ENCODE results near the gene DMTF1.
"Not testable (repeated sequence)": the region's sequence is repeated elsewhere in the genome, so short reads cannot be mapped to it uniquely, and the experiment has no call there.

DMTF1 gene

GRCh38 chr7:87226495-87226894 lies 74.2 kb downstream of the DMTF1 start:
- Histone ChIP-seq H3K27me3 (peaks cover 60% of the 10 kb centered on the region), H3K4me3 (ENCODE audit: low read depth in 1 of 2, low read length in 1 of 2) (no peak overlapping the region), H3K4me1 (ENCODE audit: control insufficient read depth in 1 of 2, insufficient read depth in 1 of 2, low read depth in 1 of 2, low read length in 1 of 2) (no peaks in the 10 kb centered on the region), H3K36me3 (no peaks in the 10 kb centered on the region), H3K27ac (no peak overlapping the region), H3K9me3 (no peaks in the 10 kb centered on the region)
- TF ChIP-seq, protein P1, sequence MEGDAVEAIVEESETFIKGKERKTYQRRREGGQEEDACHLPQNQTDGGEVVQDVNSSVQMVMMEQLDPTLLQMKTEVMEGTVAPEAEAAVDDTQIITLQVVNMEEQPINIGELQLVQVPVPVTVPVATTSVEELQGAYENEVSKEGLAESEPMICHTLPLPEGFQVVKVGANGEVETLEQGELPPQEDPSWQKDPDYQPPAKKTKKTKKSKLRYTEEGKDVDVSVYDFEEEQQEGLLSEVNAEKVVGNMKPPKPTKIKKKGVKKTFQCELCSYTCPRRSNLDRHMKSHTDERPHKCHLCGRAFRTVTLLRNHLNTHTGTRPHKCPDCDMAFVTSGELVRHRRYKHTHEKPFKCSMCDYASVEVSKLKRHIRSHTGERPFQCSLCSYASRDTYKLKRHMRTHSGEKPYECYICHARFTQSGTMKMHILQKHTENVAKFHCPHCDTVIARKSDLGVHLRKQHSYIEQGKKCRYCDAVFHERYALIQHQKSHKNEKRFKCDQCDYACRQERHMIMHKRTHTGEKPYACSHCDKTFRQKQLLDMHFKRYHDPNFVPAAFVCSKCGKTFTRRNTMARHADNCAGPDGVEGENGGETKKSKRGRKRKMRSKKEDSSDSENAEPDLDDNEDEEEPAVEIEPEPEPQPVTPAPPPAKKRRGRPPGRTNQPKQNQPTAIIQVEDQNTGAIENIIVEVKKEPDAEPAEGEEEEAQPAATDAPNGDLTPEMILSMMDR (IDR thresholded peaks at IDR 0.05) = no peak

DNA sequence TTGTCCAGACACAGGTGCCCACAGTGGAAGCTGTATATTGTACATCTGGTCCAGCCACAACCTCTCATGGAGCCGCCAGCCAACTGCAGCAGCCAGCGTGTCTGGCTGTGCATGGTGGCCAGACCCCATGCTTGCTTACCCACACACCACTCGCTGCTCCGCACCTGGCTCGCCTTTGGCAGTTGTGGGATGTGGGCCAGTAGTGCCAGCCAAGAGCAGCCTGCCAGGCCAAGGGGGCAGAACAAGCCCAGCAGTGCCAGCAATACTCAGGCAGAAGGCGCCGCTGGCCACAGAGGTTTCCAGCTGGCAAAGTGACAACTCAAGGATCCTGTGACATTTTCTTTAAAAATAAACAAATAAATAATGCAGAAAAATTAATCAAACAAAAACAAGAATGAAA lies 79.0 kb downstream of the DMTF1 start:
- Histone ChIP-seq H3K27ac (no peak overlapping the region), H3K27me3 (peaks cover 18% of the 10 kb centered on the region), H3K36me3 (no peaks in the 10 kb centered on the region), H3K9me3 (no peaks in the 10 kb centered on the region), H3K4me3 (ENCODE audit: low read depth in 1 of 2, low read length in 1 of 2) (no peak overlapping the region), H3K4me1 (ENCODE audit: control insufficient read depth in 1 of 2, insufficient read depth in 1 of 2, low read depth in 1 of 2, low read length in 1 of 2) (no peaks in the 10 kb centered on the region)
- TF ChIP-seq, protein P1 (IDR thresholded peaks at IDR 0.05) = no peak

DNA sequence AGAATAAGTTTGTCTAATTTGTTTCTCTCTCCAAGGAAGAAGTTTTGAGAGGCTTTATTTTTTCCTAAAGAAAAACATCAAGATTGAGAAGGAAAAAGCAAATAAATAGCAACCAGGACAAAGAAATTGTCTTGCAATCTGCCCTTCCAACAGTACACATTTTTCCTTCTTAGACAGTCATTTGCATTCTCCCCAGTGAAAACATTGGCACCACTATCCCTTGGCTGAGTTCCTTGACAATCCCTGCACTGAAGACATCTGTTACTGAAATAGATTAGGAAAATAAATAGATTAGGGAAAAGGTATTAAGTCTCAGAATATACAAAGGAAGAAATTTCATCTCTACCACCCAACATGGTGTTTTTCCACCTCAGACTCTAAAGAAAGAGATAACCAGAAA lies 79.5 kb downstream of the DMTF1 start:
- no peaks in the 10 kb centered on the region for H3K4me1 ChIP-seq (ENCODE audit: control insufficient read depth in 1 of 2, insufficient read depth in 1 of 2, low read depth in 1 of 2, low read length in 1 of 2)
- H3K27ac ChIP-seq = no peak overlapping the region
- no peak overlapping the region for H3K4me3 ChIP-seq (ENCODE audit: low read depth in 1 of 2, low read length in 1 of 2)
- peaks cover 13% of the 10 kb centered on the region for H3K27me3 ChIP-seq
- TF ChIP-seq, protein P1 (IDR thresholded peaks at IDR 0.05) = no peak
- H3K36me3 ChIP-seq = no peaks in the 10 kb centered on the region
- no peaks in the 10 kb centered on the region for H3K9me3 ChIP-seq

DNA sequence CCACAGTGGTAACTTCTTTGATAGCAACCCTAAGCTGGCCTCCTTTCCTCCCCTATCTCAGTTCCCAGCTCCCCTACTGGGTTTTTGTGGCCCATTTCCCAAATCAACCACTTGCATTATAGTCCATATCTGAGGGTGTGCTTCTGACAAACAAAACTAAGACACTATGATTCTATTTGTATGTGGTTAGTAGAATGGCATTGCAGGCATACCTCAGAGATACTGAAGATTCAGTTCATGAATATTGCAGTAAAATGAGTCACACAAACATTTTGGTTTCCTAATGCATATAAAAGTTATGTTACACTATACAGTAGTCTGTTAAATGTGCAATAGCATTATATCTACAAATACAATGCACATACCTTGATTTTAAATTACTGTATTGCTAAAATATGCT lies 82.7 kb downstream of the DMTF1 start:
- Histone ChIP-seq H3K27ac (no peak overlapping the region), H3K4me1 (ENCODE audit: control insufficient read depth in 1 of 2, insufficient read depth in 1 of 2, low read depth in 1 of 2, low read length in 1 of 2) (no peaks in the 10 kb centered on the region), H3K36me3 (no peaks in the 10 kb centered on the region), H3K27me3 (peaks cover 5% of the 10 kb centered on the region), H3K9me3 (no peaks in the 10 kb centered on the region), H3K4me3 (ENCODE audit: low read depth in 1 of 2, low read length in 1 of 2) (no peak overlapping the region)
- TF ChIP-seq, protein P1 (IDR thresholded peaks at IDR 0.05) = no peak

GRCh38 chr7:87238464-87239051 lies 86.3 kb downstream of the DMTF1 start:
- H3K4me1 ChIP-seq (ENCODE audit: control insufficient read depth in 1 of 2, insufficient read depth in 1 of 2, low read depth in 1 of 2, low read length in 1 of 2); H3K36me3 ChIP-seq; H3K27me3 ChIP-seq; H3K9me3 ChIP-seq; H3K4me3 ChIP-seq (ENCODE audit: low read depth in 1 of 2, low read length in 1 of 2); H3K27ac ChIP-seq: not testable (repeated sequence)

GRCh38 chr7:87245671-87246070 lies 93.4 kb downstream of the DMTF1 start:
- not testable (repeated sequence) for H3K36me3 ChIP-seq; H3K4me3 ChIP-seq (ENCODE audit: low read depth in 1 of 2, low read length in 1 of 2); H3K4me1 ChIP-seq (ENCODE audit: control insufficient read depth in 1 of 2, insufficient read depth in 1 of 2, low read depth in 1 of 2, low read length in 1 of 2); H3K9me3 ChIP-seq; H3K27me3 ChIP-seq; H3K27ac ChIP-seq

All from neutrophil (primary cell).